Measurements from ENCODE around the gene CROCC2.

CROCC2 gene

DNA sequence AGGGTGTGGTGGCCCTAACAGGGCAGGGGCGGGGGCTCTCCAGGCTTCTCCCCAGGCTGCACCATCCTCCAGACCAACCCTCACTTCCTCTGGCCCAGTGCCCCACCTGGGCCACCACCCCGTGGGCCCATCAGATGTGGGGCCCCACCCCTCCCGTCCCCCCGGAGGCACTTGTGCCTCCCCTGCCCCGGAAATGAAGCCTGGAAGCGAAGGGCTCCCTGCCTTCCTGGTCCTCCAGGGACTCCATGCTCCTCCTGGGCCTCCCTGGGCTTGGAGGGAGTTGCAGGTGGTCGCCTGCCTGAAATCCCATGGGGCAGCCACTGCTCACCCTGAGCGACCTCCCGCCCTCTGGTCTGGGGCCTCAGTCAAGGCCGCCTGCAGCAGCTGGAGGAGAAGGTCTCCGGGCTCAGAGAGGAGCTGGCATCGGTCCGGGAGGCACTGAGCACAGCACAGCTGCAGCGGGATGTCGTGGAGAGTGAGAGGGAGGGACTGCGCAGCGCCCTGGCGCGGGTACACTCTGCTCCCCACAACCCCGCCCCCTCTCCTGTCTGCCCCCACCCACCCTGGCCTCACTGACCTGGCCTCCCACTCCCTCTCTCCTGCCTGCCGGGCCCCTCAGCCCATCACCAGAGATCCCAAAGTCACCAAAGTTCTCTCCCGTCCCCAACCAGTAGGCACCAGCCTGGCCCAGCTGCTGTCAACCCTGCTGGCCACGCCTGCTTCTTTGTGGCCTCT is 28.0 kb downstream of the CROCC2 start:
- TF ChIP-seq, protein P1, sequence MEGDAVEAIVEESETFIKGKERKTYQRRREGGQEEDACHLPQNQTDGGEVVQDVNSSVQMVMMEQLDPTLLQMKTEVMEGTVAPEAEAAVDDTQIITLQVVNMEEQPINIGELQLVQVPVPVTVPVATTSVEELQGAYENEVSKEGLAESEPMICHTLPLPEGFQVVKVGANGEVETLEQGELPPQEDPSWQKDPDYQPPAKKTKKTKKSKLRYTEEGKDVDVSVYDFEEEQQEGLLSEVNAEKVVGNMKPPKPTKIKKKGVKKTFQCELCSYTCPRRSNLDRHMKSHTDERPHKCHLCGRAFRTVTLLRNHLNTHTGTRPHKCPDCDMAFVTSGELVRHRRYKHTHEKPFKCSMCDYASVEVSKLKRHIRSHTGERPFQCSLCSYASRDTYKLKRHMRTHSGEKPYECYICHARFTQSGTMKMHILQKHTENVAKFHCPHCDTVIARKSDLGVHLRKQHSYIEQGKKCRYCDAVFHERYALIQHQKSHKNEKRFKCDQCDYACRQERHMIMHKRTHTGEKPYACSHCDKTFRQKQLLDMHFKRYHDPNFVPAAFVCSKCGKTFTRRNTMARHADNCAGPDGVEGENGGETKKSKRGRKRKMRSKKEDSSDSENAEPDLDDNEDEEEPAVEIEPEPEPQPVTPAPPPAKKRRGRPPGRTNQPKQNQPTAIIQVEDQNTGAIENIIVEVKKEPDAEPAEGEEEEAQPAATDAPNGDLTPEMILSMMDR (IDR thresholded peaks at IDR 0.05; ENCODE audit: low read depth, low read length, missing control alignments), result no peak
- H3K4me3 ChIP-seq (replicated peaks; ENCODE audit: low read depth, low read length), result no peak overlapping the region
- DNase-seq (ENCODE audit: extremely low read depth, low read depth), result no peak

DNA sequence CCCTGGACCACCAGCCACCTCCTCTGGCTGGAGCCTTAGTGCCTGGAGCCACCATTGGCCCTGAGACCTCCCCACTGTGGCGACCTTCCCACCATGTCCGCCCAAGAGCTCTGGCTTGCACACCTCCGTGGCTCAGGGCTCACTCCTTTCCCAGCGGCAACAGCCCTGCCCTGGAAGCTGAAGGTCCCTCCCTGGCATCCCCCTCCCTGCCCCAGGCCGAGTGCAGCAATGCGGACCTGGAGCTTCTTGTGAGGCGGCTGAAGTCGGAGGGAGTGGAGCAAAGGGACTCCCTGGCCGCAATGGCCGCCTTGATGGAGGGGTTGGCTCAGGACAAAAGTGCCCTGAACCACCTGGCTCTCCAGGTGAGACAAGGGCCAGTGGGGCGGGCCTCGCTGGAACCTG is 28.6 kb downstream of the CROCC2 start:
- H3K4me3 ChIP-seq (replicated peaks; ENCODE audit: low read depth, low read length), result no peak overlapping the region
- no peak for DNase-seq (ENCODE audit: extremely low read depth, low read depth)
- TF ChIP-seq, protein P1 (IDR thresholded peaks at IDR 0.05; ENCODE audit: low read depth, low read length, missing control alignments), result no peak

DNA sequence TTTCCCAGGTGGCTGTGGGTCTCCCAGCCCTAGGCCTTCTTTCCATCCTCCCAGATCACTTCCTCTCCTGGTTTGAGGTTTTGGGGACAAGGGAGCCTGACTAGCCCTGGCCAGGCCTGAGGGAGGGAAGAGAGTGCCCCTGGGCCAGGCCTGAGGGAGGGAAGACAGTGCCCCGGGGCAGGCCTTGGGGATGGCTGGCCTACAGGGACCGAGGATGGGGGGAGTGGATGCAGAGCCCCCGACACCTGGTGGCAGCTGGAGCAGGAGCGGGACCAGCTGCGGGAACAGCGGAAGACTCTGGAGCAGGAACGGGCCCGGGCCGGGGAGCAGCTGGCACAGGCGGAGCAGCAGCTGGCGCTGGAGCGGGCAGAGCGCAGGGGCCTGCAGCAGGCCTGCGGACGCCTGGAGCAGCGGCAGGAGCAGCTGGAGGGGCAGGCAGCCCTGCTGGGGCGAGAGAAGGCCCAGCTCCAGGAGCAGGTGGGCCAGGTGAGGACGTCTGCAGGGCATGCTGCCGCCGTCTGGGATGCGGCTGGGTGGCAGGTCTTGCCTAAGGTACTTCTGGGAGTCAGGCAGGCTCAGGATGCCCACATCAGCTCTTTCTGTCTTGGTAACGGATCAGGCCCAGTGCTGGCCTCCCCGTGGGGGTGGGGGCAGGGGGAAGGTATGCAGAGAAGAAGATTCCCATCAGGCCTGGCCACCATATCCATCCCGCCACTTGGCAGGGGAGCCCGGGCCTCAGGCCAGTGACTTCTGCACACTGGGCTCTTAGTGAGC is 29.2 kb downstream of the CROCC2 start:
- TF ChIP-seq, protein P1 (IDR thresholded peaks at IDR 0.05; ENCODE audit: low read depth, low read length, missing control alignments), result no peak
- DNase-seq (ENCODE audit: extremely low read depth, low read depth), result no peak
- H3K4me3 ChIP-seq (replicated peaks; ENCODE audit: low read depth, low read length), result no peak overlapping the region

DNA sequence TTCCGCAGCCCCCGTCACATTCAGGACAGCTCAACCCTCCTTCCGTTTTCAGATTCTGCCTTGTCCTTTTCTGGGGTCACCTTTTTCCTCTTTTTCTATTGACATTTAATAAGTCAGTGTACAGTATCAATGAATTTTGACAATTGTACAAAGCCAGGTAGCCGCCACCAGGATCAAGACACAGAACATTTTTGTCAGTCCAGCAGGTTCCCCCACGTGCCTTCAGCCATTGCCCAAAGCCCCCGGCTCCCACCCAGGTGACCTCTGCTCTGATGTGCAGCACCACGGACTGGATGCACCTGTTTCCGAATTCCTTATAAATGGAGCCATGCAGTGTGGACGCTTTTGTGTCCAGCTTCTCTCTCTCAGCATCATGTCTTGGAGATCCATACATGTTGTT is 30.0 kb downstream of the CROCC2 start:
- TF ChIP-seq, protein P1 (IDR thresholded peaks at IDR 0.05; ENCODE audit: low read depth, low read length, missing control alignments), result no peak
- H3K4me3 ChIP-seq (replicated peaks; ENCODE audit: low read depth, low read length), result no peak overlapping the region
- DNase-seq (ENCODE audit: extremely low read depth, low read depth), result no peak

DNA sequence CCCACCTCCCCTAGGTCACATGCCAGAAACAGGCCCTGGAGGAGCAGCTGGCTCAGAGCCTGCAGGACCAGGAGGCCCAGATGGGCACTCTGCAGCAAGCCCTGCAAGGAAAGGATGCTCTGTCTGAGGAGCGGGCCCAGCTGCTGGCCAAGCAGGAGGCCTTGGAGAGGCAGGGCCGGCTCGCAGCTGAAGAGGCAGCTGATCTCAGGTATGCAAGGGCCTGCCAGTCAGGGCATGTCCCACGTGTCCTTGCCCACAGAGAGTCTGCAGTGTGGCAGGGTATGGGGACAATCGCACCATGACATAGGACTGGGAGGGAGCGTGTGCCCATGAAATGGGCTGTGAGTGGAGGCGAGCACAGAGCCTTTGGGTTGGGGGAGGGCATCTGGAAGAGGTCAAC is 39.9 kb downstream of the CROCC2 start:
- H3K4me3 ChIP-seq (replicated peaks; ENCODE audit: low read depth, low read length), result no peak overlapping the region
- TF ChIP-seq, protein P1 (IDR thresholded peaks at IDR 0.05; ENCODE audit: low read depth, low read length, missing control alignments), result no peak
- DNase-seq (ENCODE audit: extremely low read depth, low read depth), result no peak

DNA sequence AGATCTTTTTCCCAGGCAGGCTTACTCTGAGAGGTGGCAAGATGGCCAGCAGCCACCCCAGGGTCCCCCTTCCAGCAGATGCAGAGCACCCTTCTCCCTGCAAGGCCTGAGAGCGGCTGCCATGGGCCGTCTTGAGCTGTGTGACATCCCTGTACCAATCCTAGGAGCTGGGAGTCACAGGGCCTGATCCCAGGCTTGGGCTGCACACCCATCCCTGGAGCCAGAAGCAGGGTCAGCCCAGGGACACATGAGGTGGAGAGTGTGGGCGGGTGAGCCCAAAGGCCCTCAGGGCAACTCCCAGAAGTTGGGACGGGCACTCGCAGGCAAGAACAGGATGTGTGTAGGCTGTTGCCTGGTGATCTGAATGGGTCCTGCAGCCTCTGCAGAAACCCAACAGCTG is 40.5 kb downstream of the CROCC2 start:
- no peak for DNase-seq (ENCODE audit: extremely low read depth, low read depth)
- no peak overlapping the region for H3K4me3 ChIP-seq (replicated peaks; ENCODE audit: low read depth, low read length)
- TF ChIP-seq, protein P1 (IDR thresholded peaks at IDR 0.05; ENCODE audit: low read depth, low read length, missing control alignments), result no peak
